ENCODE results near the gene KIF16B.

DNA sequence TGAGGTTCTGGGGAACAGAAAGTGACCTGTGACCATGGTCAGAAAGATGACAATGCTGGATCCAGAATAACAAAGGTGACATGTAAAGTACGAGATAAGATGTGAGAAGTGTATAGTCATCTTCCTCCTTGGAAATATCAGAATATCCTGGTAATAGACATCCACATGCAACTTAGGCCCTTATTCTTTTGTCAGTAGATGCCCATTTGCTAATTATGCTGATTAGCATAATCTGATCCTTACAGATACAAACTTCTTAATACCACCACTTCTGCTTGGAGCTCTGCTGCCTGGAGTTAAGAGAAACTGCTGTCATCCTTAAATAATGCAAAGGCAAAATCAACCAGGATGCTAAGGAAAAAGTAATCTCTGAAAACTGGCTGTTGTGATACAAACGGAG is 91.3 kb downstream of the KIF16B start:
- TF ChIP-seq, protein P1, sequence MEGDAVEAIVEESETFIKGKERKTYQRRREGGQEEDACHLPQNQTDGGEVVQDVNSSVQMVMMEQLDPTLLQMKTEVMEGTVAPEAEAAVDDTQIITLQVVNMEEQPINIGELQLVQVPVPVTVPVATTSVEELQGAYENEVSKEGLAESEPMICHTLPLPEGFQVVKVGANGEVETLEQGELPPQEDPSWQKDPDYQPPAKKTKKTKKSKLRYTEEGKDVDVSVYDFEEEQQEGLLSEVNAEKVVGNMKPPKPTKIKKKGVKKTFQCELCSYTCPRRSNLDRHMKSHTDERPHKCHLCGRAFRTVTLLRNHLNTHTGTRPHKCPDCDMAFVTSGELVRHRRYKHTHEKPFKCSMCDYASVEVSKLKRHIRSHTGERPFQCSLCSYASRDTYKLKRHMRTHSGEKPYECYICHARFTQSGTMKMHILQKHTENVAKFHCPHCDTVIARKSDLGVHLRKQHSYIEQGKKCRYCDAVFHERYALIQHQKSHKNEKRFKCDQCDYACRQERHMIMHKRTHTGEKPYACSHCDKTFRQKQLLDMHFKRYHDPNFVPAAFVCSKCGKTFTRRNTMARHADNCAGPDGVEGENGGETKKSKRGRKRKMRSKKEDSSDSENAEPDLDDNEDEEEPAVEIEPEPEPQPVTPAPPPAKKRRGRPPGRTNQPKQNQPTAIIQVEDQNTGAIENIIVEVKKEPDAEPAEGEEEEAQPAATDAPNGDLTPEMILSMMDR (conservative IDR thresholded peaks at IDR 0.05; ENCODE audit: low read depth, low read length): no peak
- TF ChIP-seq EZH2 (IDR thresholded peaks at IDR 0.05; ENCODE audit: borderline replicate concordance, low read depth, low read length, poor library complexity, severe bottlenecking): no peak
